Activated naive CD4-positive, alpha-beta T cell (primary cell): ENCODE measurements around the gene CLEC19A.

Experiments used
- DNase-seq, 4 experiments: peaks; one replicate each; lab custom pipeline; 2025; lab: John Stamatoyannopoulos, UW

Gene CLEC19A

GRCh38 chr16:19328364-19328763 is 42.8 kb downstream of the CLEC19A start:
- DNase-seq: no peak

- no peak for DNase-seq
Observed at GRCh38 chr16:19329932-19330331, 44.4 kb downstream of the CLEC19A start.

GRCh38 chr16:19330841-19331397 is 45.4 kb downstream of the CLEC19A start:
- no peak for DNase-seq

- DNase-seq: no peak
Observed at GRCh38 chr16:19331794-19332193, 46.3 kb downstream of the CLEC19A start.

GRCh38 chr16:19338335-19338734 is 52.8 kb downstream of the CLEC19A start:
- no peak for DNase-seq

GRCh38 chr16:19344224-19344801 is 58.8 kb downstream of the CLEC19A start:
- DNase-seq: no peak

- no peak for DNase-seq
Observed at GRCh38 chr16:19344980-19345379, 59.4 kb downstream of the CLEC19A start.

- DNase-seq: no peak
Observed at GRCh38 chr16:19346335-19346922, 60.9 kb downstream of the CLEC19A start.

- DNase-seq: no peak
Observed at GRCh38 chr16:19348125-19348524, 62.6 kb downstream of the CLEC19A start.

- DNase-seq: no peak
Observed at GRCh38 chr16:19348578-19349315, 63.2 kb downstream of the CLEC19A start.

- no peak for DNase-seq
Observed at GRCh38 chr16:19354371-19354770, 68.8 kb downstream of the CLEC19A start.

GRCh38 chr16:19356024-19356952 is 70.8 kb downstream of the CLEC19A start:
- DNase-seq: no peak

GRCh38 chr16:19359556-19359955 is 74.0 kb downstream of the CLEC19A start:
- no peak for DNase-seq
